WTC11 (cell line): ENCODE results near the gene PHF13. TPM values are rescaled to one million over a fixed set of nuclear protein-coding genes. Genes with fewer than 3 reads are reported as not detected.

Source experiments
- ATAC-seq: fragments of 200-7000 bp; cut with Tn5 transposase; 2 replicates; pipeline ENCODE4 v1.10.0; 2021; ENCODE audit warnings: mild to moderate bottlenecking, moderate library complexity
- CTCF ChIA-PET: fragments of 300-600 bp; sonication (Branson Sonifier 250); formaldehyde crosslinking; loops from one replicate; lab custom pipeline; 2021; ENCODE audit warnings: antibody characterized with exemption; lab: Charles Lee
- POLR2A ChIA-PET: fragments of 350-600 bp; sonication (Branson Sonifier 250); formaldehyde crosslinking; loops from one replicate; lab custom pipeline; 2021; ENCODE audit warnings: antibody characterized with exemption; lab: Charles Lee
- DNase-seq: peaks from one replicate; pipeline ENCODE4 v3.0.0; 2021; ENCODE audit warnings: low spot score
- H3K27ac Mint-ChIP-seq: 2 replicates; pipeline ENCODE4 v1.8.0; 2021; ENCODE audit warnings: mixed read lengths
- H3K27me3 Mint-ChIP-seq: 2 replicates; pipeline ENCODE4 v1.8.0; 2021; ENCODE audit warnings: low read depth, mild to moderate bottlenecking, moderate library complexity, mixed read lengths
- H3K36me3 Mint-ChIP-seq: 2 replicates; pipeline ENCODE4 v1.8.0; 2021; ENCODE audit warnings: mixed read lengths
- H3K4me1 Mint-ChIP-seq: 2 replicates; pipeline ENCODE4 v1.8.0; 2022; ENCODE audit warnings: mixed read lengths
- H3K4me3 Mint-ChIP-seq: 2 replicates; pipeline ENCODE4 v1.8.0; 2021; ENCODE audit warnings: mild to moderate bottlenecking, moderate library complexity, mixed read lengths
- H3K9me3 Mint-ChIP-seq: 2 replicates; pipeline ENCODE4 v1.8.0; 2021; ENCODE audit warnings: mixed read lengths
- CREB1 ChIP-seq: sonication (generic); formaldehyde crosslinking; IDR thresholded peaks from 2 replicates; pipeline ENCODE4 v1.8.0; 2023; ENCODE audit warnings: mild to moderate bottlenecking, missing genetic modification reagents
- ZNF232 ChIP-seq: sonication (generic); formaldehyde crosslinking; IDR thresholded peaks from 2 replicates; pipeline ENCODE4 v1.8.0; 2022; ENCODE audit warnings: mild to moderate bottlenecking, missing genetic modification reagents
- ZNF317 ChIP-seq: sonication (generic); formaldehyde crosslinking; IDR thresholded peaks from 2 replicates; pipeline ENCODE4 v1.8.1; 2023; ENCODE audit warnings: low read depth, mild to moderate bottlenecking, moderate library complexity, missing genetic modification reagents, borderline replicate concordance
- total RNA-seq: library from RNA; stranded (reverse); gene quantifications from 3 replicates; pipeline ENCODE4 v1.2.3, GENCODE V29; 2021
- TF ChIP-seq, protein P1 (sequence below): sonication (generic); formaldehyde crosslinking; conservative IDR thresholded peaks from 2 replicates; pipeline ENCODE4 v1.8.1; 2022; ENCODE audit warnings: mild to moderate bottlenecking, missing genetic modification reagents
- TF ChIP-seq, protein P2 (sequence below): sonication (generic); formaldehyde crosslinking; IDR thresholded peaks from 2 replicates; pipeline ENCODE4 v1.8.0; 2023; ENCODE audit warnings: missing genetic modification reagents, mild to moderate bottlenecking, borderline replicate concordance
- TF ChIP-seq, protein P3 (sequence below): fragments of 250-450 bp; sonication (Bioruptor Pico); IDR thresholded peaks from 2 replicates; pipeline ENCODE4 v1.9.0; 2021; ENCODE audit warnings: moderate library complexity, mild to moderate bottlenecking, inconsistent platforms, borderline replicate concordance
- TF ChIP-seq, protein P4 (sequence below): fragments of 250-450 bp; sonication (Bioruptor Pico); conservative IDR thresholded peaks from 2 replicates; pipeline ENCODE4 v1.9.0; 2021; ENCODE audit warnings: mild to moderate bottlenecking
- TF ChIP-seq, protein P5 (sequence below): sonication (generic); formaldehyde crosslinking; IDR thresholded peaks from 2 replicates; pipeline ENCODE4 v1.8.0; 2022; ENCODE audit warnings: missing genetic modification reagents
- TF ChIP-seq, protein P6 (sequence below): sonication (generic); formaldehyde crosslinking; conservative IDR thresholded peaks from 2 replicates; pipeline ENCODE4 v1.8.1; 2023; ENCODE audit warnings: mild to moderate bottlenecking, low read depth, missing genetic modification reagents, moderate library complexity
- TF ChIP-seq, protein P7 (sequence below): fragments of 250-450 bp; sonication (Bioruptor Pico); IDR thresholded peaks from 2 replicates; pipeline ENCODE4 v1.8.0; 2021; ENCODE audit warnings: mild to moderate bottlenecking
- TF ChIP-seq, protein P8 (sequence below): fragments of 250-450 bp; sonication (Bioruptor Pico); IDR thresholded peaks from 2 replicates; pipeline ENCODE4 v1.9.0; 2021; ENCODE audit warnings: mild to moderate bottlenecking, borderline replicate concordance
- TF ChIP-seq, protein P9 (sequence below): sonication (generic); formaldehyde crosslinking; IDR thresholded peaks from 2 replicates; pipeline ENCODE4 v1.8.0; 2022; ENCODE audit warnings: mild to moderate bottlenecking, missing genetic modification reagents

PHF13 gene
- total RNA-seq, 1 experiment from 2014 or later, result 39.6 TPM

DNA sequence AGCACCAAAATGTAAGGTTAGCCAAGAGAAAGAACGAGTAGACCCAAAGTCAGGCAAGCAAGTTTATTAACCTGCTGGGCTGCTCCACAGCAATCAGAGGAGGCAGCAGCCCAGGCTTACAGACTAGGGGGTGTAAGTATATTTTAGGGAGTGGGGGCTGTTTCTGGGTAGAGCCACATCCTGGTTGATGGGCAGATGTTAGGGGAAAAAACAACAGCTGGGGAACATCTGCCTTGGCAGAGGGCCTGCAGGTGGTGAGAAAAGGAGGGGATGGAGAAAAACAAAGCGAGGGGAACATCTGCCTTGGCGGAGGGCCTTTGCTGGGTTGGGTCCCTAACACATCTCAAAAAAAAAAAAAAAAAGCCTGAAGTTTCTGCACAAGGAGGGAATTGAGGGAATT lies 43.4 kb upstream of the PHF13 start (continued):
- TF ChIP-seq, protein P1, sequence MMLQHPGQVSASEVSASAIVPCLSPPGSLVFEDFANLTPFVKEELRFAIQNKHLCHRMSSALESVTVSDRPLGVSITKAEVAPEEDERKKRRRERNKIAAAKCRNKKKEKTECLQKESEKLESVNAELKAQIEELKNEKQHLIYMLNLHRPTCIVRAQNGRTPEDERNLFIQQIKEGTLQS (CRISPR knock-in tag), result no peak
- TF ChIP-seq, protein P2, sequence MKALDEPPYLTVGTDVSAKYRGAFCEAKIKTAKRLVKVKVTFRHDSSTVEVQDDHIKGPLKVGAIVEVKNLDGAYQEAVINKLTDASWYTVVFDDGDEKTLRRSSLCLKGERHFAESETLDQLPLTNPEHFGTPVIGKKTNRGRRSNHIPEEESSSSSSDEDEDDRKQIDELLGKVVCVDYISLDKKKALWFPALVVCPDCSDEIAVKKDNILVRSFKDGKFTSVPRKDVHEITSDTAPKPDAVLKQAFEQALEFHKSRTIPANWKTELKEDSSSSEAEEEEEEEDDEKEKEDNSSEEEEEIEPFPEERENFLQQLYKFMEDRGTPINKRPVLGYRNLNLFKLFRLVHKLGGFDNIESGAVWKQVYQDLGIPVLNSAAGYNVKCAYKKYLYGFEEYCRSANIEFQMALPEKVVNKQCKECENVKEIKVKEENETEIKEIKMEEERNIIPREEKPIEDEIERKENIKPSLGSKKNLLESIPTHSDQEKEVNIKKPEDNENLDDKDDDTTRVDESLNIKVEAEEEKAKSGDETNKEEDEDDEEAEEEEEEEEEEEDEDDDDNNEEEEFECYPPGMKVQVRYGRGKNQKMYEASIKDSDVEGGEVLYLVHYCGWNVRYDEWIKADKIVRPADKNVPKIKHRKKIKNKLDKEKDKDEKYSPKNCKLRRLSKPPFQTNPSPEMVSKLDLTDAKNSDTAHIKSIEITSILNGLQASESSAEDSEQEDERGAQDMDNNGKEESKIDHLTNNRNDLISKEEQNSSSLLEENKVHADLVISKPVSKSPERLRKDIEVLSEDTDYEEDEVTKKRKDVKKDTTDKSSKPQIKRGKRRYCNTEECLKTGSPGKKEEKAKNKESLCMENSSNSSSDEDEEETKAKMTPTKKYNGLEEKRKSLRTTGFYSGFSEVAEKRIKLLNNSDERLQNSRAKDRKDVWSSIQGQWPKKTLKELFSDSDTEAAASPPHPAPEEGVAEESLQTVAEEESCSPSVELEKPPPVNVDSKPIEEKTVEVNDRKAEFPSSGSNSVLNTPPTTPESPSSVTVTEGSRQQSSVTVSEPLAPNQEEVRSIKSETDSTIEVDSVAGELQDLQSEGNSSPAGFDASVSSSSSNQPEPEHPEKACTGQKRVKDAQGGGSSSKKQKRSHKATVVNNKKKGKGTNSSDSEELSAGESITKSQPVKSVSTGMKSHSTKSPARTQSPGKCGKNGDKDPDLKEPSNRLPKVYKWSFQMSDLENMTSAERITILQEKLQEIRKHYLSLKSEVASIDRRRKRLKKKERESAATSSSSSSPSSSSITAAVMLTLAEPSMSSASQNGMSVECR (CRISPR knock-in tag), result no peak
- TF ChIP-seq, all 79 proteins: peak for 0

DNA sequence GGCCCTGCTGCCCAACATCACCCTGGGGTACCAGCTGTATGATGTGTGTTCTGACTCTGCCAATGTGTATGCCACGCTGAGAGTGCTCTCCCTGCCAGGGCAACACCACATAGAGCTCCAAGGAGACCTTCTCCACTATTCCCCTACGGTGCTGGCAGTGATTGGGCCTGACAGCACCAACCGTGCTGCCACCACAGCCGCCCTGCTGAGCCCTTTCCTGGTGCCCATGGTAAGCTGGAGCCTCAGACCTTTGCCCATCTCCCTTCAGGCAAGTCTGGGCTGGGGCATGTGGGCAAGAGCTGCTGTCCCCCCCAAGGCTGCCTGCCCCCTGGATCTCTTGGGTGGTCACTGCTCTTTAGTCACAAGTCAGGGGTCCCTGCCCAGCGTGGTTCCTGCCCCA lies 42.5 kb upstream of the PHF13 start:
- no peaks in the 10 kb centered on the region for H3K36me3 Mint-ChIP-seq
- peaks cover 31% of the 10 kb centered on the region for H3K27me3 Mint-ChIP-seq
- no peak overlapping the region for H3K4me3 Mint-ChIP-seq
- no peak for DNase-seq
- CTCF ChIA-PET, result interaction anchor here (0.5 kb wide), 1 partner anchor 61 kb away, joined by 3 read pairs; no protein-coding TSS in a partner anchor
- H3K9me3 Mint-ChIP-seq, result peaks cover 6% of the 10 kb centered on the region
- POLR2A ChIA-PET, result no interaction called here
- H3K27ac Mint-ChIP-seq, result no peak overlapping the region
- no peaks in the 10 kb centered on the region for H3K4me1 Mint-ChIP-seq
- no peak for ATAC-seq
- TF ChIP-seq, protein P3, sequence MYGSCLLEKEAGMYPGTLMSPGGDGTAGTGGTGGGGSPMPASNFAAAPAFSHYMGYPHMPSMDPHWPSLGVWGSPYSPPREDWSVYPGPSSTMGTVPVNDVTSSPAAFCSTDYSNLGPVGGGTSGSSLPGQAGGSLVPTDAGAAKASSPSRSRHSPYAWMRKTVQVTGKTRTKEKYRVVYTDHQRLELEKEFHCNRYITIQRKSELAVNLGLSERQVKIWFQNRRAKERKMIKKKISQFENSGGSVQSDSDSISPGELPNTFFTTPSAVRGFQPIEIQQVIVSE (CRISPR knock-in tag), result no peak
- TF ChIP-seq, protein P4, sequence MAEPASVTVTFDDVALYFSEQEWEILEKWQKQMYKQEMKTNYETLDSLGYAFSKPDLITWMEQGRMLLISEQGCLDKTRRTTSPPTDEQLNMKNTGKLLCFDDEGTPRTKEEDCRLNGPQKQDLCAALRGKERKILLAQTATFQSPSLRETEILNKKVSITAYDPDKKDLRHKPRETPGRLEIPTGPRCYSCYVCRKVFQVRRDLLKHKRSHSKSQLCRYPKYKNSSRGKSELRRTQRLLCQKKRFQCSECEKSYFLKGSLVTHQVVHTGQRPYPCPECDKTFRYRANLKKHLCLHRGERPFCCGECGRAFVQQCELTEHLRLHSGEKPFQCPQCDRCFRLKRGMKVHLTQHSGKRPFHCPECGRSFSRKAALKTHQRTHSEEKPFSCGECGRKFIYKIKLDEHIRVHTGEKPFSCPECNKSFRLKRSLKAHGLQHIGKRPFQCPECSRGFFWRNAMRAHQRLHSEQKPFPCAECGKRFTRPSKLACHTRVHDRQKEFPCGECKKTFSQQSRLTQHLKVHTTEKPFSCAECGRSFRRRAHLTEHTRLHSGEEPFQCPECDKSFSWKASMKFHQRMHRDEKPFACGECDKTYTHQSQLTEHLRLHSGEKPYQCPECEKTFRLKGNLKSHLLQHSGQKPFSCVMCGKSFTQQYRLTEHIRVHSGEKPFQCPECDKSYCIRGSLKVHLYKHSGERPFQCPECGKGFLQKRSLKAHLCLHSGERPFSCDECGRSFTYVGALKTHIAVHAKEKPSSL, result no peak
- TF ChIP-seq, protein P5, sequence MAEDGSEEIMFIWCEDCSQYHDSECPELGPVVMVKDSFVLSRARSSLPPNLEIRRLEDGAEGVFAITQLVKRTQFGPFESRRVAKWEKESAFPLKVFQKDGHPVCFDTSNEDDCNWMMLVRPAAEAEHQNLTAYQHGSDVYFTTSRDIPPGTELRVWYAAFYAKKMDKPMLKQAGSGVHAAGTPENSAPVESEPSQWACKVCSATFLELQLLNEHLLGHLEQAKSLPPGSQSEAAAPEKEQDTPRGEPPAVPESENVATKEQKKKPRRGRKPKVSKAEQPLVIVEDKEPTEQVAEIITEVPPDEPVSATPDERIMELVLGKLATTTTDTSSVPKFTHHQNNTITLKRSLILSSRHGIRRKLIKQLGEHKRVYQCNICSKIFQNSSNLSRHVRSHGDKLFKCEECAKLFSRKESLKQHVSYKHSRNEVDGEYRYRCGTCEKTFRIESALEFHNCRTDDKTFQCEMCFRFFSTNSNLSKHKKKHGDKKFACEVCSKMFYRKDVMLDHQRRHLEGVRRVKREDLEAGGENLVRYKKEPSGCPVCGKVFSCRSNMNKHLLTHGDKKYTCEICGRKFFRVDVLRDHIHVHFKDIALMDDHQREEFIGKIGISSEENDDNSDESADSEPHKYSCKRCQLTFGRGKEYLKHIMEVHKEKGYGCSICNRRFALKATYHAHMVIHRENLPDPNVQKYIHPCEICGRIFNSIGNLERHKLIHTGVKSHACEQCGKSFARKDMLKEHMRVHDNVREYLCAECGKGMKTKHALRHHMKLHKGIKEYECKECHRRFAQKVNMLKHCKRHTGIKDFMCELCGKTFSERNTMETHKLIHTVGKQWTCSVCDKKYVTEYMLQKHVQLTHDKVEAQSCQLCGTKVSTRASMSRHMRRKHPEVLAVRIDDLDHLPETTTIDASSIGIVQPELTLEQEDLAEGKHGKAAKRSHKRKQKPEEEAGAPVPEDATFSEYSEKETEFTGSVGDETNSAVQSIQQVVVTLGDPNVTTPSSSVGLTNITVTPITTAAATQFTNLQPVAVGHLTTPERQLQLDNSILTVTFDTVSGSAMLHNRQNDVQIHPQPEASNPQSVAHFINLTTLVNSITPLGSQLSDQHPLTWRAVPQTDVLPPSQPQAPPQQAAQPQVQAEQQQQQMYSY, result no peak
- no peak for TF ChIP-seq CREB1 (CRISPR knock-in tag)
- TF ChIP-seq, protein P6, sequence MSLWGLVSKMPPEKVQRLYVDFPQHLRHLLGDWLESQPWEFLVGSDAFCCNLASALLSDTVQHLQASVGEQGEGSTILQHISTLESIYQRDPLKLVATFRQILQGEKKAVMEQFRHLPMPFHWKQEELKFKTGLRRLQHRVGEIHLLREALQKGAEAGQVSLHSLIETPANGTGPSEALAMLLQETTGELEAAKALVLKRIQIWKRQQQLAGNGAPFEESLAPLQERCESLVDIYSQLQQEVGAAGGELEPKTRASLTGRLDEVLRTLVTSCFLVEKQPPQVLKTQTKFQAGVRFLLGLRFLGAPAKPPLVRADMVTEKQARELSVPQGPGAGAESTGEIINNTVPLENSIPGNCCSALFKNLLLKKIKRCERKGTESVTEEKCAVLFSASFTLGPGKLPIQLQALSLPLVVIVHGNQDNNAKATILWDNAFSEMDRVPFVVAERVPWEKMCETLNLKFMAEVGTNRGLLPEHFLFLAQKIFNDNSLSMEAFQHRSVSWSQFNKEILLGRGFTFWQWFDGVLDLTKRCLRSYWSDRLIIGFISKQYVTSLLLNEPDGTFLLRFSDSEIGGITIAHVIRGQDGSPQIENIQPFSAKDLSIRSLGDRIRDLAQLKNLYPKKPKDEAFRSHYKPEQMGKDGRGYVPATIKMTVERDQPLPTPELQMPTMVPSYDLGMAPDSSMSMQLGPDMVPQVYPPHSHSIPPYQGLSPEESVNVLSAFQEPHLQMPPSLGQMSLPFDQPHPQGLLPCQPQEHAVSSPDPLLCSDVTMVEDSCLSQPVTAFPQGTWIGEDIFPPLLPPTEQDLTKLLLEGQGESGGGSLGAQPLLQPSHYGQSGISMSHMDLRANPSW, result no peak
- TF ChIP-seq, protein P7, sequence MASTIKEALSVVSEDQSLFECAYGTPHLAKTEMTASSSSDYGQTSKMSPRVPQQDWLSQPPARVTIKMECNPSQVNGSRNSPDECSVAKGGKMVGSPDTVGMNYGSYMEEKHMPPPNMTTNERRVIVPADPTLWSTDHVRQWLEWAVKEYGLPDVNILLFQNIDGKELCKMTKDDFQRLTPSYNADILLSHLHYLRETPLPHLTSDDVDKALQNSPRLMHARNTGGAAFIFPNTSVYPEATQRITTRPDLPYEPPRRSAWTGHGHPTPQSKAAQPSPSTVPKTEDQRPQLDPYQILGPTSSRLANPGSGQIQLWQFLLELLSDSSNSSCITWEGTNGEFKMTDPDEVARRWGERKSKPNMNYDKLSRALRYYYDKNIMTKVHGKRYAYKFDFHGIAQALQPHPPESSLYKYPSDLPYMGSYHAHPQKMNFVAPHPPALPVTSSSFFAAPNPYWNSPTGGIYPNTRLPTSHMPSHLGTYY (CRISPR knock-in tag), result no peak
- TF ChIP-seq, protein P8, sequence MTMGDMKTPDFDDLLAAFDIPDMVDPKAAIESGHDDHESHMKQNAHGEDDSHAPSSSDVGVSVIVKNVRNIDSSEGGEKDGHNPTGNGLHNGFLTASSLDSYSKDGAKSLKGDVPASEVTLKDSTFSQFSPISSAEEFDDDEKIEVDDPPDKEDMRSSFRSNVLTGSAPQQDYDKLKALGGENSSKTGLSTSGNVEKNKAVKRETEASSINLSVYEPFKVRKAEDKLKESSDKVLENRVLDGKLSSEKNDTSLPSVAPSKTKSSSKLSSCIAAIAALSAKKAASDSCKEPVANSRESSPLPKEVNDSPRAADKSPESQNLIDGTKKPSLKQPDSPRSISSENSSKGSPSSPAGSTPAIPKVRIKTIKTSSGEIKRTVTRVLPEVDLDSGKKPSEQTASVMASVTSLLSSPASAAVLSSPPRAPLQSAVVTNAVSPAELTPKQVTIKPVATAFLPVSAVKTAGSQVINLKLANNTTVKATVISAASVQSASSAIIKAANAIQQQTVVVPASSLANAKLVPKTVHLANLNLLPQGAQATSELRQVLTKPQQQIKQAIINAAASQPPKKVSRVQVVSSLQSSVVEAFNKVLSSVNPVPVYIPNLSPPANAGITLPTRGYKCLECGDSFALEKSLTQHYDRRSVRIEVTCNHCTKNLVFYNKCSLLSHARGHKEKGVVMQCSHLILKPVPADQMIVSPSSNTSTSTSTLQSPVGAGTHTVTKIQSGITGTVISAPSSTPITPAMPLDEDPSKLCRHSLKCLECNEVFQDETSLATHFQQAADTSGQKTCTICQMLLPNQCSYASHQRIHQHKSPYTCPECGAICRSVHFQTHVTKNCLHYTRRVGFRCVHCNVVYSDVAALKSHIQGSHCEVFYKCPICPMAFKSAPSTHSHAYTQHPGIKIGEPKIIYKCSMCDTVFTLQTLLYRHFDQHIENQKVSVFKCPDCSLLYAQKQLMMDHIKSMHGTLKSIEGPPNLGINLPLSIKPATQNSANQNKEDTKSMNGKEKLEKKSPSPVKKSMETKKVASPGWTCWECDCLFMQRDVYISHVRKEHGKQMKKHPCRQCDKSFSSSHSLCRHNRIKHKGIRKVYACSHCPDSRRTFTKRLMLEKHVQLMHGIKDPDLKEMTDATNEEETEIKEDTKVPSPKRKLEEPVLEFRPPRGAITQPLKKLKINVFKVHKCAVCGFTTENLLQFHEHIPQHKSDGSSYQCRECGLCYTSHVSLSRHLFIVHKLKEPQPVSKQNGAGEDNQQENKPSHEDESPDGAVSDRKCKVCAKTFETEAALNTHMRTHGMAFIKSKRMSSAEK (CRISPR knock-in tag), result no peak
- no peak for TF ChIP-seq ZNF232 (CRISPR knock-in tag)
- TF ChIP-seq ZNF317 (CRISPR knock-in tag), result no peak
- TF ChIP-seq, protein P9, sequence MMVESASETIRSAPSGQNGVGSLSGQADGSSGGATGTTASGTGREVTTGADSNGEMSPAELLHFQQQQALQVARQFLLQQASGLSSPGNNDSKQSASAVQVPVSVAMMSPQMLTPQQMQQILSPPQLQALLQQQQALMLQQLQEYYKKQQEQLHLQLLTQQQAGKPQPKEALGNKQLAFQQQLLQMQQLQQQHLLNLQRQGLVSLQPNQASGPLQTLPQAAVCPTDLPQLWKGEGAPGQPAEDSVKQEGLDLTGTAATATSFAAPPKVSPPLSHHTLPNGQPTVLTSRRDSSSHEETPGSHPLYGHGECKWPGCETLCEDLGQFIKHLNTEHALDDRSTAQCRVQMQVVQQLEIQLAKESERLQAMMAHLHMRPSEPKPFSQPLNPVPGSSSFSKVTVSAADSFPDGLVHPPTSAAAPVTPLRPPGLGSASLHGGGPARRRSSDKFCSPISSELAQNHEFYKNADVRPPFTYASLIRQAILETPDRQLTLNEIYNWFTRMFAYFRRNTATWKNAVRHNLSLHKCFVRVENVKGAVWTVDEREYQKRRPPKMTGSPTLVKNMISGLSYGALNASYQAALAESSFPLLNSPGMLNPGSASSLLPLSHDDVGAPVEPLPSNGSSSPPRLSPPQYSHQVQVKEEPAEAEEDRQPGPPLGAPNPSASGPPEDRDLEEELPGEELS (CRISPR knock-in tag), result no peak
